K562 (cell line): ENCODE results near the gene FCAMR. TPM values are rescaled to one million over a fixed set of nuclear protein-coding genes. Genes with fewer than 3 reads are reported as not detected.

ENCODE experiments used
- CAMTA2 ChIP-seq: fragments of 250-450 bp; sonication (Bioruptor Pico); conservative IDR thresholded peaks from 2 replicates; pipeline ENCODE4 v1.5.1; 2022
- CBX8 ChIP-seq: fragments of 200-600 bp; sonication (generic); IDR thresholded peaks from 2 replicates; pipeline ENCODE4 v1.6.1; 2012; ENCODE audit warnings: borderline replicate concordance, mixed run types, low read depth, mild to moderate bottlenecking, moderate library complexity, mixed read lengths, low read length, control low read depth, inconsistent platforms; ENCODE audit not compliant: poor library complexity, severe bottlenecking; ENCODE audit errors: extremely low read depth
- CC2D1A ChIP-seq: fragments of 450-650 bp; IDR thresholded peaks from 2 replicates; pipeline ENCODE4 v1.6.1; 2017; ENCODE audit warnings: mild to moderate bottlenecking
- CHCHD3 ChIP-seq: fragments of 250-450 bp; sonication (Bioruptor Pico); IDR thresholded peaks from 2 replicates; pipeline ENCODE4 v2.1.2; 2022; ENCODE audit warnings: mild to moderate bottlenecking
- FOS ChIP-seq: IDR thresholded peaks from 3 replicates; pipeline ENCODE4 v1.6.1; 2011; ENCODE audit not compliant: insufficient read length; ENCODE audit errors: extremely low read depth
- GATA2 ChIP-seq: sonication (generic); formaldehyde crosslinking; IDR thresholded peaks from 2 replicates; pipeline ENCODE4 v1.4.0; 2020; ENCODE audit warnings: mild to moderate bottlenecking, missing genetic modification reagents
- HDAC6 ChIP-seq: IDR thresholded peaks from 2 replicates; pipeline ENCODE4 v1.6.1; 2012; ENCODE audit warnings: low read depth, mild to moderate bottlenecking, control low read depth, inconsistent platforms, low read length, moderate library complexity
- HMGN3 ChIP-seq: IDR thresholded peaks from 2 replicates; pipeline ENCODE4 v1.6.1; 2011; ENCODE audit warnings: borderline replicate concordance, low read depth, mild to moderate bottlenecking, mixed read lengths, low read length; ENCODE audit not compliant: insufficient read length; ENCODE audit errors: extremely low read depth
- HNRNPK ChIP-seq: fragments of 200-400 bp; formaldehyde crosslinking; IDR thresholded peaks from one replicate; pipeline ENCODE4 v1.6.1; 2018; ENCODE audit warnings: mild to moderate bottlenecking, low read depth, low read length; ENCODE audit not compliant: poor library complexity, severe bottlenecking
- IRF2 ChIP-seq: sonication (generic); formaldehyde crosslinking; IDR thresholded peaks from 2 replicates; pipeline ENCODE4 v1.8.1; 2022; ENCODE audit warnings: mild to moderate bottlenecking, missing genetic modification reagents
- MTA2 ChIP-seq: fragments of 450-650 bp; IDR thresholded peaks from 2 replicates; pipeline ENCODE4 v1.6.1; 2016; ENCODE audit warnings: low read depth
- NFIC ChIP-seq: fragments of 450-650 bp; IDR thresholded peaks from 2 replicates; pipeline ENCODE4 v1.6.1; 2017; ENCODE audit warnings: mild to moderate bottlenecking, inconsistent platforms
- NR2C2 ChIP-seq, 2 experiments: fragments of 200-800 bp in 1 of 2; sonication (Bioruptor generic) in 1 of 2; sonication (generic) in 1 of 2; formaldehyde crosslinking in 1 of 2; IDR thresholded peaks; 2 replicates each; pipeline versions ENCODE4 v1.6.1 to v1.8.0; 2016 to 2022; ENCODE audit warnings: mild to moderate bottlenecking in 1 of 2, missing compliant biosample characterization in 1 of 2, missing genetic modification characterization in 1 of 2, missing genetic modification reagents in 1 of 2
- PURB ChIP-seq: sonication (generic); formaldehyde crosslinking; IDR thresholded peaks from 2 replicates; pipeline ENCODE4 v1.9.0; 2021; ENCODE audit warnings: low read depth, mild to moderate bottlenecking, missing genetic modification reagents
- RBFOX2 ChIP-seq: fragments of 200-400 bp; formaldehyde crosslinking; IDR thresholded peaks from 2 replicates; pipeline ENCODE4 v1.6.1; 2017; ENCODE audit warnings: low read depth, mild to moderate bottlenecking, low read length, moderate library complexity
- U2AF1 ChIP-seq: fragments of 200-400 bp; formaldehyde crosslinking; optimal IDR thresholded peaks from 2 replicates; pipeline ENCODE3; 2017; ENCODE audit warnings: mild to moderate bottlenecking, low read depth, low read length, moderate library complexity
- ZNF134 ChIP-seq: fragments of 250-450 bp; sonication (Bioruptor Pico); conservative IDR thresholded peaks from 2 replicates; pipeline ENCODE4 v1.4.0; 2020
- ZNF444 ChIP-seq: fragments of 250-450 bp; sonication (Bioruptor Pico); IDR thresholded peaks from 2 replicates; pipeline ENCODE4 v1.4.0; 2020; ENCODE audit warnings: mild to moderate bottlenecking, moderate library complexity
- ZNF696 ChIP-seq: fragments of 250-450 bp; sonication (Bioruptor Pico); conservative IDR thresholded peaks from 2 replicates; pipeline ENCODE4 v1.4.0; 2020; ENCODE audit warnings: mild to moderate bottlenecking, moderate library complexity
- polyA plus RNA-seq, 8 experiments: library from polyadenylated mRNA; depleted of rRNA in 4 of 8; stranded (reverse) in 5 of 8; unstranded in 3 of 8; fragments of >200 nt; fragmentation: Nextera tagmentation in 2 of 8; fragmentation: Illumina TruSeq in 1 of 8; extraction: Ambion mirVana in 2 of 8; extraction: Trizol in 1 of 8; gene quantifications; 2 replicates each; pipeline versions ENCODE4 v1.2.1 to v1.2.3, GENCODE V29; 2011 to 2014; ENCODE audit warnings: inconsistent platforms in 1 of 8, missing spikeins in 1 of 8
- total RNA-seq, 7 experiments: library from RNA; depleted of rRNA in 6 of 7; stranded (reverse); fragments of >200 nt in 6 of 7; fragmentation: Illumina TruSeq in 2 of 7; extraction: Trizol in 2 of 7; gene quantifications; 2 replicates each; pipeline versions ENCODE4 v1.2.1 to v1.2.3, GENCODE V29; 2011 to 2021; ENCODE audit warnings: low replicate concordance in 1 of 7
- TF ChIP-seq, protein P1 (sequence below): fragments of 250-450 bp; sonication (Bioruptor Pico); IDR thresholded peaks from 2 replicates; pipeline ENCODE4 v1.4.0; 2020
- TF ChIP-seq, protein P2 (sequence below): fragments of 450-650 bp; conservative IDR thresholded peaks from 2 replicates; pipeline ENCODE4 v1.6.1; 2016; ENCODE audit warnings: missing genetic modification characterization, low read depth, mild to moderate bottlenecking, control low read depth, missing compliant biosample characterization
- TF ChIP-seq, protein P3 (sequence below): IDR thresholded peaks from 3 replicates; pipeline ENCODE4 v1.6.1; 2011; ENCODE audit warnings: borderline replicate concordance, mild to moderate bottlenecking; ENCODE audit not compliant: insufficient read length, insufficient read depth
- TF ChIP-seq, protein P4 (sequence below): fragments of 250-450 bp; sonication (Bioruptor Pico); IDR thresholded peaks from 2 replicates; pipeline ENCODE4 v1.4.0; 2020; ENCODE audit warnings: mild to moderate bottlenecking, moderate library complexity

The FCAMR gene
- total and polyA plus RNA-seq, 9 of the 15 experiments (the other 6 are each of a cell fraction or from before 2014, with no cell fraction given), result not detected

DNA sequence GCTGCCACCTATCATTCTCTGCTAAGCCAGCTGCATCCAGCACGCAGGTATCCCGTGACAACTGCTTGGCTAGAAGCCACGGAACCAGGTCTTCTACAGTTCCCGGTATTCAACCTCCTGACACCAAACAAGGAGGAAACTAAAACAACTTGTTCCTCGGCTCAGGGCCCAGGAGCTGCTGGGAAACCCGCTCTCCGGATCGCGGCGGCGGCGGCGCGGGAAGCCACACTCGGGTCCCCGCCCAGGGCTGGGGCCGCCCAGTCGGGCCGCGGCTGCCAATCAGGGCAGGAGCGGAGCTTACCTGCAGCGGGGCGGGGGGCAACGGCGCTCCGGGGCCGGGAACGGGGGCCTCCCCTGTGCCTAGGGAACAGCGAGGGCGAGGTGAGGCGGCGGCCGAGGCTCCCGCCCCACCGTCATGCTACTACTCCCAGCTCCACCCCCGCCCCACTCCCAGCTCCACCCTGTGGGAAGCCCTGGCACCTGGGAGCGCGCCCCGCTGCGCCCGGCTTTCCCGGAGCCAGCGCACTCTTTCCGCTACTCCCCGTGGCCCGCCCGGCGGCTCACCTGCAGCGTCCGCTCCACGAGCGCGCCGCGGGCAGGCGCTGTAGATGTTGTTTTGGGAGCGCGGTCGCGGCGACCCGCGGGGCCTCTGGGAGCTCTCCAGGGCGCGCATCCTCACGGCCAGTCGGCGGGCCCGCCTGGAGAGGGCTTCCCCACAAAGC, 60.9 kb downstream of the FCAMR start (continued):
- TF ChIP-seq, protein P1, sequence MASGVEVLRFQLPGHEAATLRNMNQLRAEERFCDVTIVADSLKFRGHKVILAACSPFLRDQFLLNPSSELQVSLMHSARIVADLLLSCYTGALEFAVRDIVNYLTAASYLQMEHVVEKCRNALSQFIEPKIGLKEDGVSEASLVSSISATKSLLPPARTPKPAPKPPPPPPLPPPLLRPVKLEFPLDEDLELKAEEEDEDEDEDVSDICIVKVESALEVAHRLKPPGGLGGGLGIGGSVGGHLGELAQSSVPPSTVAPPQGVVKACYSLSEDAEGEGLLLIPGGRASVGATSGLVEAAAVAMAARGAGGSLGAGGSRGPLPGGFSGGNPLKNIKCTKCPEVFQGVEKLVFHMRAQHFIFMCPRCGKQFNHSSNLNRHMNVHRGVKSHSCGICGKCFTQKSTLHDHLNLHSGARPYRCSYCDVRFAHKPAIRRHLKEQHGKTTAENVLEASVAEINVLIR (CRISPR knock-in tag), result no peak
- TF ChIP-seq, protein P2, sequence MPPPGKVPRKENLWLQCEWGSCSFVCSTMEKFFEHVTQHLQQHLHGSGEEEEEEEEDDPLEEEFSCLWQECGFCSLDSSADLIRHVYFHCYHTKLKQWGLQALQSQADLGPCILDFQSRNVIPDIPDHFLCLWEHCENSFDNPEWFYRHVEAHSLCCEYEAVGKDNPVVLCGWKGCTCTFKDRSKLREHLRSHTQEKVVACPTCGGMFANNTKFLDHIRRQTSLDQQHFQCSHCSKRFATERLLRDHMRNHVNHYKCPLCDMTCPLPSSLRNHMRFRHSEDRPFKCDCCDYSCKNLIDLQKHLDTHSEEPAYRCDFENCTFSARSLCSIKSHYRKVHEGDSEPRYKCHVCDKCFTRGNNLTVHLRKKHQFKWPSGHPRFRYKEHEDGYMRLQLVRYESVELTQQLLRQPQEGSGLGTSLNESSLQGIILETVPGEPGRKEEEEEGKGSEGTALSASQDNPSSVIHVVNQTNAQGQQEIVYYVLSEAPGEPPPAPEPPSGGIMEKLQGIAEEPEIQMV (tag), result peak; percentile 59
- no peak for TF ChIP-seq HNRNPK
- no peak for TF ChIP-seq CHCHD3 (CRISPR knock-in tag)
- TF ChIP-seq, protein P3, sequence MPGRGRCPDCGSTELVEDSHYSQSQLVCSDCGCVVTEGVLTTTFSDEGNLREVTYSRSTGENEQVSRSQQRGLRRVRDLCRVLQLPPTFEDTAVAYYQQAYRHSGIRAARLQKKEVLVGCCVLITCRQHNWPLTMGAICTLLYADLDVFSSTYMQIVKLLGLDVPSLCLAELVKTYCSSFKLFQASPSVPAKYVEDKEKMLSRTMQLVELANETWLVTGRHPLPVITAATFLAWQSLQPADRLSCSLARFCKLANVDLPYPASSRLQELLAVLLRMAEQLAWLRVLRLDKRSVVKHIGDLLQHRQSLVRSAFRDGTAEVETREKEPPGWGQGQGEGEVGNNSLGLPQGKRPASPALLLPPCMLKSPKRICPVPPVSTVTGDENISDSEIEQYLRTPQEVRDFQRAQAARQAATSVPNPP, result no peak
- TF ChIP-seq HMGN3, result peak; percentile 50
- TF ChIP-seq RBFOX2, result peak; percentile 29; the same call in 1 of the 2 replicates
- TF ChIP-seq CBX8, result no peak
- no peak for TF ChIP-seq PURB
- TF ChIP-seq CC2D1A, result no peak
- TF ChIP-seq FOS, result no peak
- TF ChIP-seq HDAC6, result peak; percentile 85; the same call in 1 of the 2 replicates
- TF ChIP-seq ZNF444, result no peak
- no peak for TF ChIP-seq GATA2 (CRISPR knock-in tag)
- peak; percentile 57 for TF ChIP-seq NFIC
- no peak for TF ChIP-seq MTA2
- no peak for TF ChIP-seq NR2C2 (CRISPR knock-in tag; IDR thresholded peaks at IDR 0.05)
- TF ChIP-seq NR2C2 (tag; IDR thresholded peaks at IDR 0.05), result no peak
- no peak for TF ChIP-seq IRF2 (CRISPR knock-in tag)
- no peak for TF ChIP-seq ZNF696 (CRISPR knock-in tag)
- TF ChIP-seq, protein P4, sequence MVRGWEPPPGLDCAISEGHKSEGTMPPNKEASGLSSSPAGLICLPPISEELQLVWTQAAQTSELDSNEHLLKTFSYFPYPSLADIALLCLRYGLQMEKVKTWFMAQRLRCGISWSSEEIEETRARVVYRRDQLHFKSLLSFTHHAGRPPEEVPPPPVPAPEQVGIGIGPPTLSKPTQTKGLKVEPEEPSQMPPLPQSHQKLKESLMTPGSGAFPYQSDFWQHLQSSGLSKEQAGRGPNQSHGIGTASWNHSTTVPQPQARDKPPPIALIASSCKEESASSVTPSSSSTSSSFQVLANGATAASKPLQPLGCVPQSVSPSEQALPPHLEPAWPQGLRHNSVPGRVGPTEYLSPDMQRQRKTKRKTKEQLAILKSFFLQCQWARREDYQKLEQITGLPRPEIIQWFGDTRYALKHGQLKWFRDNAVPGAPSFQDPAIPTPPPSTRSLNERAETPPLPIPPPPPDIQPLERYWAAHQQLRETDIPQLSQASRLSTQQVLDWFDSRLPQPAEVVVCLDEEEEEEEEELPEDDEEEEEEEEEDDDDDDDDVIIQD (CRISPR knock-in tag), result no peak
- no peak for TF ChIP-seq ZNF134
- TF ChIP-seq CAMTA2 (CRISPR knock-in tag), result no peak
- TF ChIP-seq U2AF1, result no peak
